SH-SY5Y (cell line): Measurements from ENCODE around the gene ENHO.

Source experiments
- GATA2 ChIP-seq: IDR thresholded peaks from 2 replicates; pipeline ENCODE4 v1.6.1; 2011; ENCODE audit warnings: mild to moderate bottlenecking, low read depth, low read length
- GATA3 ChIP-seq: IDR thresholded peaks from 2 replicates; pipeline ENCODE4 v1.6.1; 2011; ENCODE audit warnings: low read depth, mild to moderate bottlenecking, low read length, moderate library complexity

DNA sequence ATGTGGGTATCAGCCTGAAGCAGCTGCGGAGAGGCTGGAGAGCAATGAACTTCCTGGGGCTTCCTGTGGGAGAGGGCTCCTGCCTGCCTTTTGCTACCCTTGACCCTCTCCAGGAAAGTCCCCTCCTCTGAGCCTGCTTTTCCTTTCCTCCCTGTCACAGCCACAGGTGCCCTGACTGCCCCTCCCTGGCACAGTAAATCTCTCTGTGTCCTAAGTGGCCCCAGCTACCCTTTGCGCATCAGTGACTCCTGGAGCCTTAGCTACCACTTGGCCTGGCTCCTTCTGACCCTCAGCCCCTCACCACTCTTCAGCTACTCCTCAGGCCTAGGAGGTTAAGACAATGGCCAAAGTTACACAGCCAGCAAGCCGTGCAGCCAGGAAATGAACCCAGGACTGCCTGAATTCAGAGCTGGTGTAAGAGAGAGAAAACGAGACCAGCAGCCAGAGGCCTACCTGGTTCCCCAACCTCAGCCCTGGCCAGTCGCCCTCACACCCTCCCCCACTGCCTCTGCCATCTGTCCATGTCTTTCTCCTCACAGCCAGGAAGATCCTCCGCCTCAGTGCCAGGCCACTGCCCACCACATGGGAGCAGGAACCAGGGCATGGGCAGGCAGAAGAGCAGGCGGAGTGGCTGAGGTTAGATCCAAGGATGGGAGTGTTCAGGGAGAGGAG, 48.2 kb upstream of the ENHO start:
- TF ChIP-seq GATA3, result no peak
- TF ChIP-seq GATA2, result no peak
